ENCODE measurements around the gene IPPK.

The IPPK gene

GRCh38 chr9:92657296-92658094, 12.4 kb downstream of the IPPK start:
- no peak overlapping the region for H3K27ac ChIP-seq (ENCODE audit: low read depth, low read length)
- H3K79me2 ChIP-seq (ENCODE audit: control insufficient read depth, low read length): peaks cover 24% of the 10 kb centered on the region

GRCh38 chr9:92656537-92656925, 13.4 kb downstream of the IPPK start:
- Histone ChIP-seq H3K79me2 (ENCODE audit: control insufficient read depth, low read length) (peaks cover 14% of the 10 kb centered on the region), H3K27ac (ENCODE audit: low read depth, low read length) (no peak overlapping the region), H3K9me3 (ENCODE audit: control insufficient read depth, insufficient read depth, low read length) (no peaks in the 10 kb centered on the region), H3K4me2 (ENCODE audit: low read length) (no peak overlapping the region), H3K27me3 (ENCODE audit: control insufficient read depth, low read length) (no peaks in the 10 kb centered on the region), H3K36me3 (ENCODE audit: control insufficient read depth, low read length) (peaks cover 21% of the 10 kb centered on the region; the same call in 1 of the 2 replicates), H3F3A (ENCODE audit: control insufficient read depth, insufficient read depth) (no peaks in the 10 kb centered on the region), H3K4me1 (ENCODE audit: control insufficient read depth, low read length) (peaks cover 12% of the 10 kb centered on the region), H3K4me3 (ENCODE audit: low read length) (no peak overlapping the region), H4K20me1 (ENCODE audit: control insufficient read depth, insufficient read depth, low read depth, low read length) (no peaks in the 10 kb centered on the region; the same call in 1 of the 2 replicates), H3K9me2 (replicated peaks; ENCODE audit: control insufficient read depth, low read length) (no peaks in the 10 kb centered on the region)
- TF ChIP-seq CTCF (IDR thresholded peaks at IDR 0.05; ENCODE audit: low read depth, low read length, poor library complexity, severe bottlenecking) (no peak), EZH2phosphoT487 (IDR thresholded peaks at IDR 0.05; ENCODE audit: borderline replicate concordance, low read length) (no peak)

More at GRCh38 chr9:92657296-92658094, 12.4 kb downstream of the IPPK start:
- no peaks in the 10 kb centered on the region for H3F3A ChIP-seq (ENCODE audit: control insufficient read depth, insufficient read depth)
- peaks cover 21% of the 10 kb centered on the region; the same call in 1 of the 2 replicates for H3K36me3 ChIP-seq (ENCODE audit: control insufficient read depth, low read length)
- H3K4me3 ChIP-seq (ENCODE audit: low read length): no peak overlapping the region
- H3K9me3 ChIP-seq (ENCODE audit: control insufficient read depth, insufficient read depth, low read length): no peaks in the 10 kb centered on the region
- H4K20me1 ChIP-seq (ENCODE audit: control insufficient read depth, insufficient read depth, low read depth, low read length): peaks cover 4% of the 10 kb centered on the region; the same call in 1 of the 2 replicates
- H3K4me2 ChIP-seq (ENCODE audit: low read length): no peak overlapping the region
- H3K9me2 ChIP-seq (replicated peaks; ENCODE audit: control insufficient read depth, low read length): no peaks in the 10 kb centered on the region
- no peak for TF ChIP-seq CTCF (IDR thresholded peaks at IDR 0.05; ENCODE audit: low read depth, low read length, poor library complexity, severe bottlenecking)
- TF ChIP-seq EZH2phosphoT487 (IDR thresholded peaks at IDR 0.05; ENCODE audit: borderline replicate concordance, low read length): no peak
- peaks cover 12% of the 10 kb centered on the region for H3K4me1 ChIP-seq (ENCODE audit: control insufficient read depth, low read length)
- no peaks in the 10 kb centered on the region for H3K27me3 ChIP-seq (ENCODE audit: control insufficient read depth, low read length)

- no peaks in the 10 kb centered on the region for H4K20me1 ChIP-seq (ENCODE audit: control insufficient read depth, insufficient read depth, low read depth, low read length)
- H3K79me2 ChIP-seq (ENCODE audit: control insufficient read depth, low read length): peaks cover 9% of the 10 kb centered on the region
- no peaks in the 10 kb centered on the region for H3K9me3 ChIP-seq (ENCODE audit: control insufficient read depth, insufficient read depth, low read length)
- H3K27ac ChIP-seq (ENCODE audit: low read depth, low read length): no peak overlapping the region
- H3K27me3 ChIP-seq (ENCODE audit: control insufficient read depth, low read length): no peaks in the 10 kb centered on the region
- no peak overlapping the region for H3K4me2 ChIP-seq (ENCODE audit: low read length)
- H3K36me3 ChIP-seq (ENCODE audit: control insufficient read depth, low read length): peaks cover 22% of the 10 kb centered on the region
- H3K4me1 ChIP-seq (ENCODE audit: control insufficient read depth, low read length): peaks cover 12% of the 10 kb centered on the region
- no peaks in the 10 kb centered on the region for H3F3A ChIP-seq (ENCODE audit: control insufficient read depth, insufficient read depth)
- H3K4me3 ChIP-seq (ENCODE audit: low read length): no peak overlapping the region
- H3K9me2 ChIP-seq (replicated peaks; ENCODE audit: control insufficient read depth, low read length): no peaks in the 10 kb centered on the region
- TF ChIP-seq EZH2phosphoT487 (IDR thresholded peaks at IDR 0.05; ENCODE audit: borderline replicate concordance, low read length) (no peak), CTCF (IDR thresholded peaks at IDR 0.05; ENCODE audit: low read depth, low read length, poor library complexity, severe bottlenecking) (no peak)
Observed at GRCh38 chr9:92655896-92656536, 13.9 kb downstream of the IPPK start.

All from DOHH2 (cell line).